Adrenal gland (tissue), 12 donors: ENCODE measurements around the gene FJX1. TPM values are rescaled to one million over a fixed set of nuclear protein-coding genes. Genes with fewer than 3 reads are reported as not detected.
A peak's percentile ranks its signal among the peaks of the same experiment; 100 is the strongest.

Source experiments
- DNase-seq, 7 donors: peaks; one replicate each; pipeline ENCODE4 v3.0.0-alpha.2; 2019 to 2020
- H3K27ac ChIP-seq, 5 donors: fragments of 200-600 bp; sonication (generic) in 4 of 5; 1 replicate in 3 of 5; 2 replicates in 2 of 5; pipeline versions ENCODE4 v1.5.1 to v1.8.0; 2016 to 2020; ENCODE audit warnings: mild to moderate bottlenecking in 1 of 5
- H3K27me3 ChIP-seq: fragments of 200-600 bp; 2 replicates; pipeline ENCODE4 v1.8.0; 2021
- H3K36me3 ChIP-seq, 2 donors: fragments of 200-600 bp; replicated peaks in 1 of 2; 1 replicate in 1 of 2; 2 replicates in 1 of 2; pipeline versions ENCODE4 v1.5.1 to v1.8.0; 2018 to 2022
- H3K4me1 ChIP-seq, 2 donors: fragments of 200-600 bp; replicated peaks in 1 of 2; 1 replicate in 1 of 2; 2 replicates in 1 of 2; pipeline versions ENCODE4 v1.5.1 to v1.8.0; 2018 to 2021
- H3K4me3 ChIP-seq, 4 donors: fragments of 200-600 bp; sonication (generic) in 3 of 4; one replicate each; pipeline ENCODE4 v1.5.1; 2016 to 2018
- H3K9me3 ChIP-seq, 3 donors: fragments of 200-600 bp; sonication (generic) in 1 of 3; replicated peaks in 1 of 3; 1 replicate in 2 of 3; 2 replicates in 1 of 3; pipeline versions ENCODE4 v1.5.1 to v1.8.0; 2016 to 2021
- POLR2A ChIP-seq, 2 donors: fragments of 450-650 bp; IDR thresholded peaks; one replicate each; pipeline ENCODE4 v1.6.1; 2017; ENCODE audit warnings: antibody characterized with exemption in 2 of 2, mild to moderate bottlenecking in 2 of 2, moderate library complexity in 1 of 2
- WGBS, 4 donors: extraction: QIAGEN DNeasy Blood & Tissue Kit in 2 of 4; methylation state at CpG; one replicate each; pipeline versions ENCODE4 v1.1.5 to v1.1.7; 2013 to 2017; 5-methylcytosine and 5-hydroxymethylcytosine counted together
- intact Hi-C, 2 donors: fragments of 100-400 bp; cut with DNase I; formaldehyde crosslinking; loops; one replicate each; pipeline versions ENCODE4 v1.14.1 to v1.15.0; 2022 to 2023
- polyA plus RNA-seq, 3 donors: library from polyadenylated mRNA; stranded (reverse); fragments of 200-250 nt in 2 of 3; fragments of 350-450 nt in 1 of 3; fragmentation: Illumina TruSeq in 1 of 3; extraction: RNeasy Lipid Tissue Mini Kit (QIAGEN cat#74804) in 1 of 3; gene quantifications; one replicate each; pipeline ENCODE4 v1.2.3, GENCODE V29; 2013 to 2014
- total RNA-seq, 9 donors: library from RNA; depleted of rRNA in 4 of 9; stranded (reverse); fragments of >200 nt in 4 of 9; fragments of 120-200 nt in 1 of 9; fragmentation: NEBNext Ultra II Directional in 1 of 9; extraction: Animal tissue kit (Norgen Biotek cat#: 25700) in 1 of 9; gene quantifications; one replicate each; pipeline versions ENCODE4 v1.1.0 to v1.2.4, GENCODE V29; 2013 to 2023
- TF ChIP-seq, protein P1 (sequence below), 6 experiments: fragments of 450-650 bp in 4 of 6; fragments of 200-600 bp in 2 of 6; sonication (generic) in 1 of 6; IDR thresholded peaks; 1 replicate in 5 of 6; 2 replicates in 1 of 6; pipeline versions ENCODE4 v1.5.1 to v1.8.0; 2016 to 2021; ENCODE audit warnings: antibody characterized with exemption in 6 of 6, mild to moderate bottlenecking in 2 of 6, moderate library complexity in 1 of 6
- donor health status: healthy with polysubstance abuse.
- donor health status: Bipolar disorder and iron deficiency.
- donor health status: DM: yes; HTN: yes; CAD: no.
- donor health status: DM: no; HTN: no; CAD: no.
- donor health status: DM: no; HTN: no; CAD: no.
- donor health status: DM: yes; HTN: yes; CAD: no.

Gene FJX1
- total and polyA plus RNA-seq, 12 donors: 1.1 to 37.1 (median 9.1) TPM

DNA sequence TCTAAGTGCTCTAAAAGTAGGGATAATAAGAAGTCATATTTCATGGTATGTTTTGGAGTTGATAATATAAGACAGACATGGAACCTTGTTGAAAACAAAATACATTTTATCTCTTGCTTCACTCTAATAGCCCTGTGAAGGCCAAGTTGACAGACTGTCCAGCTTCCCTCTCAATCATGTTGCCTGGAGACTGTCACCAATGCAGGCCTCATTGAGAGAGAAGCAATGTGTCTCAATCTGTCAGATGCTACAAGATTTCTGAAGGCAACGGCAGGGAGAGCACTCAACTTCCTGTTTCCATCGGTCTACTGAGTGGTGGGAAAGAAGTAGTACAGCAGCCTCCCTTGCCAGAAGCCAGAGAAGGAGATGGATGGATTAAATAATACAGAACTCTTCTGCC, 23.6 kb upstream of the FJX1 start:
- Histone ChIP-seq H3K4me1 (no peaks in the 10 kb centered on the region), H3K4me3 (no peak overlapping the region), H3K27ac (no peak overlapping the region), H3K27me3 (no peaks in the 10 kb centered on the region), H3K9me3 (no peaks in the 10 kb centered on the region), H3K36me3 (no peaks in the 10 kb centered on the region)
- peak in 1 of 7 donors; percentile 60 for DNase-seq
- TF ChIP-seq, protein P1, sequence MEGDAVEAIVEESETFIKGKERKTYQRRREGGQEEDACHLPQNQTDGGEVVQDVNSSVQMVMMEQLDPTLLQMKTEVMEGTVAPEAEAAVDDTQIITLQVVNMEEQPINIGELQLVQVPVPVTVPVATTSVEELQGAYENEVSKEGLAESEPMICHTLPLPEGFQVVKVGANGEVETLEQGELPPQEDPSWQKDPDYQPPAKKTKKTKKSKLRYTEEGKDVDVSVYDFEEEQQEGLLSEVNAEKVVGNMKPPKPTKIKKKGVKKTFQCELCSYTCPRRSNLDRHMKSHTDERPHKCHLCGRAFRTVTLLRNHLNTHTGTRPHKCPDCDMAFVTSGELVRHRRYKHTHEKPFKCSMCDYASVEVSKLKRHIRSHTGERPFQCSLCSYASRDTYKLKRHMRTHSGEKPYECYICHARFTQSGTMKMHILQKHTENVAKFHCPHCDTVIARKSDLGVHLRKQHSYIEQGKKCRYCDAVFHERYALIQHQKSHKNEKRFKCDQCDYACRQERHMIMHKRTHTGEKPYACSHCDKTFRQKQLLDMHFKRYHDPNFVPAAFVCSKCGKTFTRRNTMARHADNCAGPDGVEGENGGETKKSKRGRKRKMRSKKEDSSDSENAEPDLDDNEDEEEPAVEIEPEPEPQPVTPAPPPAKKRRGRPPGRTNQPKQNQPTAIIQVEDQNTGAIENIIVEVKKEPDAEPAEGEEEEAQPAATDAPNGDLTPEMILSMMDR (IDR thresholded peaks at IDR 0.05): no peak
- no peak for TF ChIP-seq POLR2A (IDR thresholded peaks at IDR 0.05)
- intact Hi-C loops: no loop called here
- 12 to 40% (median 17%) methylated on average over 2 of the region's 2 CpGs for WGBS, 4 donors

DNA sequence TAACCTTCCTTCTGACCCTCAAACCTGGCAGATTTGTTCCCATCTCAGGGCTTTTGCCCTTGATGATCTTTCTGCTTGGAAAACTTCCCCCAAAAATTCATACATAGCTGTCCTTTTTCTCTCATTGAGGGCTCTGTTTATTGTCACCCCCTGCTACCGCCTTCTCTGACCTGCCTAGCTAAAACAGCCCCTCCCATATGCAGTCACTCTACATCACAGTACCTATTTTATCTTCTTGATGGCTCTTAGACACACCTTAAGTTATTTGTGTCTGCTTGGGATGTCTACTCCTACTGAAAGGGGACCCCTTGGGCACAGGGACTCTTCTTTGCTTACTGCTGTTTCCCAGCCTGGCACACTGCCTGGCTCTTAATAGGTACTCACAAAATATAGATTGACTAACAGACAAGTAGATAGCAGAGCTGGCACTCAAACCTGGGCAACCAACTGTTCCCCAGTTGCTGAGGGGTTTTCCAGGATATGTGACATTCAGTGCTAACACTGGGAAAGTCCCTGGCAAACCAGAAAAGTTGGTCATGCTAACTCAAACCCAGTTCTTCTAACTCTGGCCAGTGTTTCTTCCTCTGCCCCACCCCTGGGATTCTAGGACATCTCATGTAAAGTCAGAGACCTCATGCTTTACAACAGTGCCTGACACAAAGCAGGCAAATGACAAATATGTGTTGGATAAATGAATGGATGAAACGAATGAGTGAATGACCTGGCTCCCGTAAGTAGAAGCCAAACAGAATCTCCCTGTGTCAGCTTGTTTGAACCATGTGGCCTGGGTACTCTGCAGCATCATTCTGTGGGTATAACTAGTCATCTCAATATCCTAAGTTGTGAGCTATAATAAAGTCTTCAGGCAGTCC, 19.8 kb upstream of the FJX1 start:
- DNase-seq: no peak
- Histone ChIP-seq H3K27ac (no peak overlapping the region), H3K36me3 (no peaks in the 10 kb centered on the region), H3K27me3 (no peaks in the 10 kb centered on the region), H3K4me1 (no peaks in the 10 kb centered on the region), H3K4me3 (no peak overlapping the region), H3K9me3 (no peaks in the 10 kb centered on the region)
- WGBS, 4 donors: 71 to 87% (median 83%) methylated on average over 3 of the region's 3 CpGs
- TF ChIP-seq, protein P1 (IDR thresholded peaks at IDR 0.05): no peak
- no peak for TF ChIP-seq POLR2A (IDR thresholded peaks at IDR 0.05)
- intact Hi-C loops: no loop called here

DNA sequence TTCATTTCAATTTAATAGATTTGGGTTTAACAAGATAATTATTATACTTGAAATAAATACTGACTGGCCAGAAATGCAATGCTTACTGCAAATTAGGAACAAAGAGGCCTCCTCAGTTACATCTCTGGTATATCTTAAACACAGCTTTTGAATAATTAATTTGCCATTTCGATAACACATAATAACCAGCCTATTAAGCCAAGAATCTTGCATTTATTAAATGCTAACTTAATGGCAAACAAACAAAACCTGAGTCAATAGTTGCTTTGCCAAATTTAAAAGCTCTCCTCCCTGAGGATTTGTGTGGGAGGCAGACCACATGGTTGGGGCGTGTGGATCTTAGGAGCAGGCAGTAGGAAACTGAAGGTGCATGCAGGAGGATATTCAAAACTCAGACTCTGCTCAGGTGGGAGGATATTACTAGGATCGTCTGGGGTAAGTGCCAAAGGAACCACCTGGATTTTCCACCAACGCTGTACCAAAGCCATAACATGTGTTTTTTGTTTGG, 17.9 kb upstream of the FJX1 start:
- H3K4me1 ChIP-seq: no peaks in the 10 kb centered on the region
- no peak overlapping the region for H3K4me3 ChIP-seq
- intact Hi-C loops: no loop called here
- no peak overlapping the region for H3K27ac ChIP-seq
- H3K27me3 ChIP-seq: no peaks in the 10 kb centered on the region
- no peaks in the 10 kb centered on the region for H3K9me3 ChIP-seq
- DNase-seq: no peak
- WGBS, 4 donors: 73 to 95% (median 79%) methylated on average over 4 of the region's 4 CpGs
- no peak for TF ChIP-seq POLR2A (IDR thresholded peaks at IDR 0.05)
- TF ChIP-seq, protein P1 (IDR thresholded peaks at IDR 0.05): no peak
- H3K36me3 ChIP-seq: no peaks in the 10 kb centered on the region

DNA sequence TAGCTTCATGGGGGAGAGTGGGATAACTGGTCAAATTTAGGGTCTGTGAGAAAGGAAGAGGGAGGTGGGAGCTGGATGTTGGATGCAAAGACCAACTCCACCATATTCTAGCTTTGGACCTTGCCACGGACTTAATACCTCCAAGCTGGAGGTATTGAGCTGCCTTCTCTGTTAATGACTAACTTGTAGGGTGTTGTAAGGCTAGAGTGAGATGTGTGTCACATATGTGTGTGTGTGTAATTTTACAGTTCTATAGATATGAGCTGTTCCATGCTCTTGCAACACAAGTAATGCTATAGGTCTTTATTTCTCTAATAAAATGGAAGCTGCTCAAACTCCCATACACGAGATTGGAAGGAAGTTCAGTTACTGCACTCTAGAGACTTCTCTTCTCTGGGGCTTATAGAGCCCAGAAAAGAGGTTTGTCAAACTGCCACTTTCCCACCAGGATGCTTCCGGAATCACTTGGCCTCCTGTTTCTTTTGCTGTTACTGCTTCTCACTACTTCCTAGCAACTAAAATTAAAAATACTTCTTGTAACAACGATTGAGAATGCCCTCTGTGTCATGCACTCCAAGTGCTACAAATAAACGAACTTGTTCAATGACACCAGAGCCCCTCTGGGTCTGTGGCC, 16.0 kb upstream of the FJX1 start:
- H3K4me1 ChIP-seq: no peaks in the 10 kb centered on the region

More for the DNA sequence above, 16.0 kb upstream of the FJX1 start:
- no peak overlapping the region for H3K27ac ChIP-seq
- no peak overlapping the region for H3K4me3 ChIP-seq
- no peaks in the 10 kb centered on the region for H3K27me3 ChIP-seq
- no peak for TF ChIP-seq POLR2A (IDR thresholded peaks at IDR 0.05)
- TF ChIP-seq, protein P1 (IDR thresholded peaks at IDR 0.05): no peak
- 51 to 67% (median 58%) methylated on average over 5 of the region's 5 CpGs for WGBS, 4 donors
- intact Hi-C loops: no loop called here
- DNase-seq: no peak
- no peaks in the 10 kb centered on the region for H3K9me3 ChIP-seq
- no peaks in the 10 kb centered on the region for H3K36me3 ChIP-seq
